GM21786 (cell line): ENCODE data around the gene TM7SF3.

ENCODE experiments used
- ATAC-seq: cut with Tn5 transposase; IDR thresholded peaks from one replicate; pipeline ENCODE4 v1.9.1; 2021; ENCODE audit not compliant: unreplicated experiment

TM7SF3 gene

GRCh38 chr12:26935636-26936378 is 78.4 kb downstream of the TM7SF3 start:
- ATAC-seq: no peak

- no peak for ATAC-seq
Observed at GRCh38 chr12:26929590-26929989, 84.6 kb downstream of the TM7SF3 start.

DNA sequence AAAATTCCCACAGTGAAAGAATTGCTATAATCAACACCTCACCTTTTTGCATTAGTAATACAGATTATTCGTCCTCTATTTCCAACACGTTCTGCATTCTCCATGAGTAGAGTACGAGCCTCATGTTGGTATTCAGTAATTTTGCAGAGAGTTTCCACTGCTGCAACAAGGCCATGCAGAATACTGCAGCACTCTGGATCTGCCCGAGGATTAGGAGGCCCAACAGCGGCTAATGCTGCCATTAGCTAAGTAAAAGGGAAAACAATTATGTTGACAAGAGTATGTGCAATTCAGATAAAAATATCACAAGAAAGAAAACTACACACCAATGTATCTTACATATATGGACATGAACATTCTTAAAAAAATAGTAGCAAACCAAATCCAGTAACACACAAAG is 85.5 kb downstream of the TM7SF3 start:
- no peak for ATAC-seq
